DND-41 (cell line): ENCODE measurements around the gene NF2.

ENCODE experiments used
- CTCF ChIP-seq: IDR thresholded peaks from 2 replicates; pipeline ENCODE4 v1.5.1; 2012; ENCODE audit warnings: borderline replicate concordance, low read length, moderate library complexity, mild to moderate bottlenecking; ENCODE audit not compliant: poor library complexity, severe bottlenecking; ENCODE audit errors: extremely low read depth
- EZH2 ChIP-seq: IDR thresholded peaks from 3 replicates; pipeline ENCODE4 v1.6.1; 2012; ENCODE audit warnings: borderline replicate concordance, low read depth, mild to moderate bottlenecking, moderate library complexity, low read length, inconsistent platforms; ENCODE audit not compliant: severe bottlenecking

GRCh38 chr22:29629903-29630516, 26.6 kb downstream of the NF2 start:
- TF ChIP-seq CTCF (no peak), EZH2 (no peak)
